A549 (cell line): ENCODE measurements around the gene LCOR. TPM values are rescaled to one million over a fixed set of nuclear protein-coding genes. Genes with fewer than 3 reads are reported as not detected.

Experiments
- ATAC-seq, 2 experiments: fragments of 200-7000 bp in 1 of 2; fragments of >200 bp in 1 of 2; cut with Nextera tagmentation in 1 of 2; cut with Tn5 transposase in 1 of 2; 3 replicates each; pipeline versions ENCODE4 v1.8.0 to v1.9.1; 2018 to 2020; ENCODE audit warnings: mild to moderate bottlenecking in 1 of 2, moderate library complexity in 1 of 2
- CTCF ChIA-PET: fragments of 300-600 bp; sonication (Branson Sonifier 250); formaldehyde crosslinking; extraction: SDS; loops from one replicate; lab custom pipeline; 2021; ENCODE audit warnings: antibody characterized with exemption, inconsistent platforms; lab: Yijun Ruan, JAX
- POLR2A ChIA-PET: fragments of 350-600 bp; formaldehyde crosslinking; extraction: SDS; loops from one replicate; lab custom pipeline; 2021; ENCODE audit warnings: antibody characterized with exemption, inconsistent platforms; lab: Yijun Ruan, JAX
- DNase-seq, 2 experiments: peaks; one replicate each; pipeline versions ENCODE4 v3.0.0 to v3.0.0-alpha.2; 2011 to 2016; ENCODE audit warnings: low read depth in 1 of 2, low spot score in 1 of 2
- FAIRE-seq: peaks from 2 replicates; lab custom pipeline; 2011; peaks lifted over from hg19 to GRCh38; lab: Jason Lieb, UNC
- H3K27ac ChIP-seq, 2 experiments: fragments of >200 bp; sonication (Bioruptor Twin); formaldehyde crosslinking; 3 replicates each; pipeline ENCODE4 v1.5.1; 2016 to 2017
- H3K4me1 ChIP-seq: fragments of >200 bp; sonication (Bioruptor Twin); formaldehyde crosslinking; 3 replicates; pipeline ENCODE4 v1.6.1; 2016
- H3K4me2 ChIP-seq: fragments of >200 bp; sonication (Bioruptor Twin); formaldehyde crosslinking; 3 replicates; pipeline ENCODE4 v1.6.1; 2016
- H3K4me3 ChIP-seq: fragments of >200 bp; sonication (Bioruptor Twin); formaldehyde crosslinking; 3 replicates; pipeline ENCODE4 v1.5.1; 2016
- H3K9me3 ChIP-seq: fragments of >200 bp; sonication (Bioruptor Twin); formaldehyde crosslinking; 3 replicates; pipeline ENCODE4 v1.6.1; 2016
- CBX8 ChIP-seq: fragments of 200-600 bp; sonication (generic); IDR thresholded peaks from 2 replicates; pipeline ENCODE4 v1.6.1; 2016
- CEBPB ChIP-seq, 2 experiments: fragments of >200 bp in 1 of 2; sonication (Bioruptor Twin) in 1 of 2; formaldehyde crosslinking in 1 of 2; IDR thresholded peaks; 2 replicates each; pipeline ENCODE4 v1.6.1; 2012 to 2016
- ESRRA ChIP-seq: fragments of 150-350 bp; IDR thresholded peaks from 2 replicates; pipeline ENCODE4 v1.6.1; 2014; ENCODE audit warnings: mild to moderate bottlenecking, low read length, borderline replicate concordance
- FOSB ChIP-seq: fragments of 250-450 bp; sonication (Bioruptor Pico); IDR thresholded peaks from 2 replicates; pipeline ENCODE4 v1.5.0; 2020; ENCODE audit warnings: mild to moderate bottlenecking, moderate library complexity
- FOSL2 ChIP-seq, 2 experiments: fragments of 450-650 bp in 1 of 2; fragments of >200 bp in 1 of 2; sonication (Bioruptor Twin) in 1 of 2; formaldehyde crosslinking; IDR thresholded peaks; 2 replicates each; pipeline versions ENCODE4 v1.5.0 to v1.6.1; 2016 to 2020; ENCODE audit warnings: mild to moderate bottlenecking in 1 of 2, moderate library complexity in 1 of 2
- HDAC2 ChIP-seq: fragments of 200-600 bp; sonication (generic); IDR thresholded peaks from 2 replicates; pipeline ENCODE4 v1.6.1; 2016
- JUN ChIP-seq, 2 experiments: fragments of >200 bp; sonication (Bioruptor Twin); formaldehyde crosslinking; IDR thresholded peaks; 2 replicates in 1 of 2; 3 replicates in 1 of 2; pipeline ENCODE4 v1.6.1; 2016 to 2017
- MAFK ChIP-seq: fragments of 450-650 bp; IDR thresholded peaks from 2 replicates; pipeline ENCODE4 v1.6.1; 2014; ENCODE audit not compliant: partially characterized antibody
- MYC ChIP-seq: IDR thresholded peaks from 2 replicates; pipeline ENCODE4 v1.6.1; 2012; ENCODE audit warnings: mild to moderate bottlenecking, inconsistent platforms, low read length, improper control_type of control experiment, borderline replicate concordance
- NFE2L2 ChIP-seq: fragments of 150-350 bp; conservative IDR thresholded peaks from 2 replicates; pipeline ENCODE4 v1.6.1; 2014; ENCODE audit warnings: low read length
- POLR2A ChIP-seq: IDR thresholded peaks from 2 replicates; pipeline ENCODE4 v1.6.1; 2012; ENCODE audit warnings: mild to moderate bottlenecking, low read length
- RARB ChIP-seq: fragments of 250-450 bp; sonication (Bioruptor Pico); IDR thresholded peaks from 2 replicates; pipeline ENCODE4 v1.8.0; 2021; ENCODE audit warnings: mild to moderate bottlenecking, moderate library complexity
- RCOR1 ChIP-seq: fragments of 150-350 bp; IDR thresholded peaks from 2 replicates; pipeline ENCODE4 v1.6.1; 2014; ENCODE audit warnings: antibody characterized with exemption, low read length, low read depth
- RNF2 ChIP-seq: fragments of 200-600 bp; sonication (generic); IDR thresholded peaks from 2 replicates; pipeline ENCODE4 v1.6.1; 2016; ENCODE audit warnings: low read depth, mild to moderate bottlenecking, antibody characterized with exemption, moderate library complexity, borderline replicate concordance
- SMC3 ChIP-seq: fragments of >200 bp; sonication (Bioruptor Twin); formaldehyde crosslinking; IDR thresholded peaks from 3 replicates; pipeline ENCODE4 v1.6.1; 2018; ENCODE audit warnings: inconsistent platforms
- ZC3H11A ChIP-seq: fragments of 450-650 bp; IDR thresholded peaks from 2 replicates; pipeline ENCODE4 v1.6.1; 2014; ENCODE audit warnings: antibody characterized with exemption, mild to moderate bottlenecking
- ZNF302 ChIP-seq: fragments of 250-450 bp; sonication (Bioruptor Pico); IDR thresholded peaks from 2 replicates; pipeline ENCODE4 v1.9.0; 2021; ENCODE audit warnings: inconsistent platforms, mild to moderate bottlenecking, moderate library complexity
- WGBS: methylation state at CpG from one replicate; pipeline ENCODE4 v1.1.6; 2017; ENCODE audit errors: missing lambda C conversion rate; 5-methylcytosine and 5-hydroxymethylcytosine counted together
- polyA plus RNA-seq, 4 experiments: library from polyadenylated mRNA; depleted of rRNA in 3 of 4; stranded (reverse); fragments of >200 nt; fragmentation: RNase III in 1 of 4; extraction: RNeasy Plus Mini Kit Qiagen cat#74134 plus additional on column Dnase treatment in 1 of 4; gene quantifications; 2 replicates in 3 of 4; 3 replicates in 1 of 4; pipeline ENCODE4 v1.2.3, GENCODE V29; 2011 to 2017
- TF ChIP-seq, protein P1 (sequence below): fragments of >200 bp; sonication (Bioruptor Twin); formaldehyde crosslinking; IDR thresholded peaks from 3 replicates; pipeline ENCODE4 v1.6.1; 2016
- TF ChIP-seq, protein P2 (sequence below): fragments of 250-450 bp; sonication (Bioruptor Pico); IDR thresholded peaks from 2 replicates; pipeline ENCODE4 v1.5.0; 2020; ENCODE audit warnings: low read depth, mild to moderate bottlenecking, moderate library complexity
- TF ChIP-seq, protein P3 (sequence below): fragments of 150-350 bp; IDR thresholded peaks from 2 replicates; pipeline ENCODE4 v1.6.1; 2014; ENCODE audit warnings: low read depth, mild to moderate bottlenecking, low read length
- TF ChIP-seq, protein P4 (sequence below): IDR thresholded peaks from 2 replicates; pipeline ENCODE4 v1.6.1; 2012
- TF ChIP-seq, protein P5 (sequence below): fragments of >200 bp; sonication (Bioruptor Twin); formaldehyde crosslinking; IDR thresholded peaks from 3 replicates; pipeline ENCODE4 v1.5.1; 2016
- TF ChIP-seq, protein P6 (sequence below): IDR thresholded peaks from 2 replicates; pipeline ENCODE4 v1.6.1; 2012

The LCOR gene
- polyA plus RNA-seq, 2 of the 4 experiments (the other 2 are of a cell fraction) = 4.8 to 17.6 TPM

DNA sequence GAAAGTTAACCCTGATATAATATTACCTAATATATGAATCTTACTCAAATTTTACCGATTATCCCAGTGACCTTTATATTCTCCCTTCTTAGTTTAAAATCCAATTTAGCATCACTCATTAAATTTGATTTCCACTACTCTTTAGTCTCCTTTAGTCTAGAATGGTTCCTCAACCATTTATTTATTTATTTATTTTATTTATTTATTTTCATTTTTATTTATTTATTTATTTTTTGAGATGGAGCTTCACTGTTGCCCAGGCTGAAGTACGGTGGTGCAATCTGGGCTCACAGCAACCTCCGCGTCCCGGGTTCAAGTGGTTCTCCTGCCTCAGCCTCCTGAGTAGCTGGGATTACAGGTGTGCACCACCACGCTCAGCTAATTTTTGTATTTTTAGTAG lies 92.8 kb downstream of the LCOR start:
- no peak for TF ChIP-seq ZNF302 (CRISPR knock-in tag)
- TF ChIP-seq ZC3H11A = peak; percentile 45
- TF ChIP-seq RCOR1 = no peak
- TF ChIP-seq CEBPB (IDR thresholded peaks at IDR 0.05) = no peak
- TF ChIP-seq FOSB = no peak
- TF ChIP-seq NFE2L2 = no peak
- TF ChIP-seq, protein P1, sequence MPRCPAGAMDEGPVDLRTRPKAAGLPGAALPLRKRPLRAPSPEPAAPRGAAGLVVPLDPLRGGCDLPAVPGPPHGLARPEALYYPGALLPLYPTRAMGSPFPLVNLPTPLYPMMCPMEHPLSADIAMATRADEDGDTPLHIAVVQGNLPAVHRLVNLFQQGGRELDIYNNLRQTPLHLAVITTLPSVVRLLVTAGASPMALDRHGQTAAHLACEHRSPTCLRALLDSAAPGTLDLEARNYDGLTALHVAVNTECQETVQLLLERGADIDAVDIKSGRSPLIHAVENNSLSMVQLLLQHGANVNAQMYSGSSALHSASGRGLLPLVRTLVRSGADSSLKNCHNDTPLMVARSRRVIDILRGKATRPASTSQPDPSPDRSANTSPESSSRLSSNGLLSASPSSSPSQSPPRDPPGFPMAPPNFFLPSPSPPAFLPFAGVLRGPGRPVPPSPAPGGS = no peak
- TF ChIP-seq, protein P2, sequence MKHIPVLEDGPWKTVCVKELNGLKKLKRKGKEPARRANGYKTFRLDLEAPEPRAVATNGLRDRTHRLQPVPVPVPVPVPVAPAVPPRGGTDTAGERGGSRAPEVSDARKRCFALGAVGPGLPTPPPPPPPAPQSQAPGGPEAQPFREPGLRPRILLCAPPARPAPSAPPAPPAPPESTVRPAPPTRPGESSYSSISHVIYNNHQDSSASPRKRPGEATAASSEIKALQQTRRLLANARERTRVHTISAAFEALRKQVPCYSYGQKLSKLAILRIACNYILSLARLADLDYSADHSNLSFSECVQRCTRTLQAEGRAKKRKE (CRISPR knock-in tag) = no peak
- TF ChIP-seq, all 56 proteins: peak for 1
- CTCF ChIA-PET = no interaction called here
- H3K4me2 ChIP-seq = no peak overlapping the region
- no peak overlapping the region for H3K27ac ChIP-seq
- no peaks in the 10 kb centered on the region for H3K4me1 ChIP-seq
- FAIRE-seq (no peak), DNase-seq (no peak), ATAC-seq (no peak)
- 94% methylated on average over 6 of the region's 6 CpGs for WGBS
- H3K9me3 ChIP-seq = no peaks in the 10 kb centered on the region
- H3K4me3 ChIP-seq = no peak overlapping the region
- POLR2A ChIA-PET = no interaction called here

DNA sequence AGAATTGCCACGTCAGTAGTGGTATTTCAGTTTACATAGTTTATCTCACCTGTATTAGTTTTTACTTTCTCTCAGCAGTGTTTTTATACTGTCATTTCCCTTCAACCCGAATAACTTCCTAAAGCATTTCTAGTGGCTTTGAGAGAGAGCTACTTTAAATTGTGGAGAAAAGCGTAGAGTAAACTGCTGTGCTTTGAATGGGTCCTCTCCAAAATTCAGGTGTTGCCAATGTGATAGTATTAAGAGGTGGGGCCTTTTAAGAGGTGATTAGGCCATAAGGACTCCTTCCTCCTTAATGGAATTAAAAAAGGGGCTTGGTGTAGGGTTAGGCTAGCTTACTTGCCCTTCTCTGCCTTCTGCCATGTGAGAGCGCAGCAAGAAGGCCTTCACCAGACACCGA lies 98.4 kb downstream of the LCOR start:
- WGBS = 86% methylated on average over 5 of the region's 5 CpGs
- DNase-seq (no peak), ATAC-seq (no peak), FAIRE-seq (no peak)
- no peak for TF ChIP-seq MYC
- TF ChIP-seq JUN (IDR thresholded peaks at IDR 0.05) = no peak
- TF ChIP-seq NFE2L2 = no peak
- TF ChIP-seq, protein P3, sequence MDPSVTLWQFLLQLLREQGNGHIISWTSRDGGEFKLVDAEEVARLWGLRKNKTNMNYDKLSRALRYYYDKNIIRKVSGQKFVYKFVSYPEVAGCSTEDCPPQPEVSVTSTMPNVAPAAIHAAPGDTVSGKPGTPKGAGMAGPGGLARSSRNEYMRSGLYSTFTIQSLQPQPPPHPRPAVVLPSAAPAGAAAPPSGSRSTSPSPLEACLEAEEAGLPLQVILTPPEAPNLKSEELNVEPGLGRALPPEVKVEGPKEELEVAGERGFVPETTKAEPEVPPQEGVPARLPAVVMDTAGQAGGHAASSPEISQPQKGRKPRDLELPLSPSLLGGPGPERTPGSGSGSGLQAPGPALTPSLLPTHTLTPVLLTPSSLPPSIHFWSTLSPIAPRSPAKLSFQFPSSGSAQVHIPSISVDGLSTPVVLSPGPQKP = no peak
- TF ChIP-seq, protein P4, sequence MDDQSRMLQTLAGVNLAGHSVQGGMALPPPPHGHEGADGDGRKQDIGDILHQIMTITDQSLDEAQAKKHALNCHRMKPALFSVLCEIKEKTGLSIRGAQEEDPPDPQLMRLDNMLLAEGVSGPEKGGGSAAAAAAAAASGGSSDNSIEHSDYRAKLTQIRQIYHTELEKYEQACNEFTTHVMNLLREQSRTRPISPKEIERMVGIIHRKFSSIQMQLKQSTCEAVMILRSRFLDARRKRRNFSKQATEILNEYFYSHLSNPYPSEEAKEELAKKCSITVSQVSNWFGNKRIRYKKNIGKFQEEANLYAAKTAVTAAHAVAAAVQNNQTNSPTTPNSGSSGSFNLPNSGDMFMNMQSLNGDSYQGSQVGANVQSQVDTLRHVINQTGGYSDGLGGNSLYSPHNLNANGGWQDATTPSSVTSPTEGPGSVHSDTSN = no peak
- TF ChIP-seq, protein P5, sequence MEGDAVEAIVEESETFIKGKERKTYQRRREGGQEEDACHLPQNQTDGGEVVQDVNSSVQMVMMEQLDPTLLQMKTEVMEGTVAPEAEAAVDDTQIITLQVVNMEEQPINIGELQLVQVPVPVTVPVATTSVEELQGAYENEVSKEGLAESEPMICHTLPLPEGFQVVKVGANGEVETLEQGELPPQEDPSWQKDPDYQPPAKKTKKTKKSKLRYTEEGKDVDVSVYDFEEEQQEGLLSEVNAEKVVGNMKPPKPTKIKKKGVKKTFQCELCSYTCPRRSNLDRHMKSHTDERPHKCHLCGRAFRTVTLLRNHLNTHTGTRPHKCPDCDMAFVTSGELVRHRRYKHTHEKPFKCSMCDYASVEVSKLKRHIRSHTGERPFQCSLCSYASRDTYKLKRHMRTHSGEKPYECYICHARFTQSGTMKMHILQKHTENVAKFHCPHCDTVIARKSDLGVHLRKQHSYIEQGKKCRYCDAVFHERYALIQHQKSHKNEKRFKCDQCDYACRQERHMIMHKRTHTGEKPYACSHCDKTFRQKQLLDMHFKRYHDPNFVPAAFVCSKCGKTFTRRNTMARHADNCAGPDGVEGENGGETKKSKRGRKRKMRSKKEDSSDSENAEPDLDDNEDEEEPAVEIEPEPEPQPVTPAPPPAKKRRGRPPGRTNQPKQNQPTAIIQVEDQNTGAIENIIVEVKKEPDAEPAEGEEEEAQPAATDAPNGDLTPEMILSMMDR = no peak
- Histone ChIP-seq H3K27ac (no peak overlapping the region), H3K4me2 (no peak overlapping the region), H3K4me1 (no peaks in the 10 kb centered on the region), H3K9me3 (no peaks in the 10 kb centered on the region), H3K4me3 (no peak overlapping the region)
- ChIA-PET CTCF (interaction anchor here (1.0 to 1.9 kb wide), 5 partner anchors 15 to 266 kb away, joined by 3 to 6 read pairs (median 3); no protein-coding TSS in a partner anchor), POLR2A (no interaction called here)

DNA sequence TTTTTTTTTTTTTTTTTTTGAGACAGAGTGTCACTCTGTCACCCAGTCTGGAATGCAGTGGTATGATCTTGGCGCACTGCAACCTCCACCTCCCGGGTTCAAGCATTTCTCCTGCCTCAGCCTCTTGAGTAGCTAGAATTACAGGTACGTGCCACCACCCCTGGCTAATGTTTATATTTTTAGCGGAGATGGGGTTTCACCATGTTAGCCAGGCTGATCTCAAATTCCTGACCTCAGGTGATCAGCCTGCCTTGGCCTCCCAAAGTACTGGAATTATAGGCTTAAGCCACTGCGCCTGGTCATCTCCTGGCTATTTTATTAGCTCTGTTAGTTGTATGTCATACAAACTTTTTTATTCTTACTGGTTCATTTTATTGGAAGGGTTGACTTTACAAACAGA lies 103.0 kb downstream of the LCOR start:
- no peaks in the 10 kb centered on the region for H3K4me1 ChIP-seq
- POLR2A ChIA-PET = no interaction called here
- DNase-seq = no peak
- no peak overlapping the region for H3K4me2 ChIP-seq
- no peak overlapping the region for H3K4me3 ChIP-seq
- no peak overlapping the region for H3K27ac ChIP-seq
- CTCF ChIA-PET = no interaction called here
- FAIRE-seq = no peak
- WGBS = 86% methylated on average over 5 of the region's 5 CpGs
- ATAC-seq = no peak
- H3K9me3 ChIP-seq = no peaks in the 10 kb centered on the region
- TF ChIP-seq MAFK (no peak), POLR2A (no peak), CBX8 (no peak), ESRRA (no peak), RNF2 (no peak), SMC3 (no peak), FOSL2 (IDR thresholded peaks at IDR 0.05) (no peak), FOSL2 (CRISPR knock-in tag; IDR thresholded peaks at IDR 0.05) (no peak), HDAC2 (no peak), RARB (CRISPR knock-in tag) (no peak)
- TF ChIP-seq, protein P5 = no peak
- TF ChIP-seq, protein P3 = no peak
- TF ChIP-seq, protein P6, sequence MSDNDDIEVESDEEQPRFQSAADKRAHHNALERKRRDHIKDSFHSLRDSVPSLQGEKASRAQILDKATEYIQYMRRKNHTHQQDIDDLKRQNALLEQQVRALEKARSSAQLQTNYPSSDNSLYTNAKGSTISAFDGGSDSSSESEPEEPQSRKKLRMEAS = no peak
- TF ChIP-seq, protein P4 = no peak
